Body of pancreas (tissue), 4 donors: Measurements from ENCODE around the gene GAD2. TPM values are rescaled to one million over a fixed set of nuclear protein-coding genes. Genes with fewer than 3 reads are reported as not detected.

Experiments
- ATAC-seq: fragments of 150-250 bp; one replicate; pipeline ENCODE4 v1.9.1; 2016
- DNase-seq, 4 donors: peaks; one replicate each; pipeline ENCODE4 v3.0.0-alpha.2; 2019
- H3K27ac ChIP-seq, 4 donors: fragments of 200-600 bp; sonication (generic); 1 replicate in 3 of 4; 2 replicates in 1 of 4; pipeline versions ENCODE4 v1.5.1 to v1.6.1; 2016 to 2019; ENCODE audit warnings: mild to moderate bottlenecking in 1 of 4, mixed read lengths in 1 of 4, moderate library complexity in 1 of 4
- H3K27me3 ChIP-seq, 2 donors: fragments of 200-600 bp; sonication (generic); one replicate each; pipeline ENCODE4 v1.6.0; 2016; ENCODE audit warnings: mild to moderate bottlenecking in 1 of 2
- H3K36me3 ChIP-seq, 2 donors: fragments of 200-600 bp; sonication (generic); replicated peaks in 1 of 2; 2 replicates each; pipeline ENCODE4 v1.5.1; 2016; ENCODE audit warnings: low read depth in 2 of 2; ENCODE audit not compliant: insufficient read depth in 1 of 2
- H3K4me1 ChIP-seq: fragments of 200-600 bp; sonication (generic); one replicate; pipeline ENCODE4 v1.6.0; 2016
- H3K4me3 ChIP-seq, 2 donors: fragments of 200-600 bp; sonication (generic); 1 replicate in 1 of 2; 2 replicates in 1 of 2; pipeline ENCODE4 v1.5.1; 2016 to 2019
- H3K9me3 ChIP-seq, 3 donors: fragments of 200-600 bp; sonication (generic); 1 replicate in 2 of 3; 2 replicates in 1 of 3; pipeline ENCODE4 v1.5.1; 2016
- POLR2A ChIP-seq, 3 donors: fragments of 450-650 bp; IDR thresholded peaks; one replicate each; pipeline ENCODE4 v1.6.1; 2016; ENCODE audit warnings: antibody characterized with exemption in 3 of 3, mild to moderate bottlenecking in 2 of 3
- WGBS, 2 donors: methylation state at CpG; one replicate each; pipeline ENCODE4 v1.1.5; 2017; 5-methylcytosine and 5-hydroxymethylcytosine counted together
- intact Hi-C: fragments of 100-400 bp; cut with DNase I; formaldehyde crosslinking; loops from one replicate; pipeline ENCODE4 v1.15.1; 2023
- total RNA-seq, 2 donors: library from RNA; depleted of rRNA; stranded (reverse); fragments of >200 nt; gene quantifications; one replicate each; pipeline ENCODE4 v1.1.0, GENCODE V29; 2016
- TF ChIP-seq, protein P1 (sequence below), 7 experiments: fragments of 450-650 bp in 4 of 7; fragments of 200-600 bp in 3 of 7; sonication (generic) in 3 of 7; IDR thresholded peaks; one replicate each; pipeline ENCODE4 v1.5.1; 2016 to 2019; ENCODE audit warnings: antibody characterized with exemption in 7 of 7

Gene GAD2
- total RNA-seq, 2 donors from 2014 or later, result 4.3 to 11.7 TPM

GRCh38 chr10:26243351-26243720 is 26.8 kb downstream of the GAD2 start:
- intact Hi-C loops, result no loop called here
- H3K27me3 ChIP-seq, result no peaks in the 10 kb centered on the region
- no peak overlapping the region for H3K27ac ChIP-seq
- 52 to 63% methylated on average over 5 of the region's 5 CpGs for WGBS, 2 donors
- no peaks in the 10 kb centered on the region for H3K9me3 ChIP-seq
- H3K4me1 ChIP-seq, result no peaks in the 10 kb centered on the region
- H3K36me3 ChIP-seq, result no peaks in the 10 kb centered on the region
- H3K4me3 ChIP-seq, result no peak overlapping the region
- DNase-seq, result no peak
- TF ChIP-seq POLR2A (IDR thresholded peaks at IDR 0.05), result no peak
- TF ChIP-seq, protein P1, sequence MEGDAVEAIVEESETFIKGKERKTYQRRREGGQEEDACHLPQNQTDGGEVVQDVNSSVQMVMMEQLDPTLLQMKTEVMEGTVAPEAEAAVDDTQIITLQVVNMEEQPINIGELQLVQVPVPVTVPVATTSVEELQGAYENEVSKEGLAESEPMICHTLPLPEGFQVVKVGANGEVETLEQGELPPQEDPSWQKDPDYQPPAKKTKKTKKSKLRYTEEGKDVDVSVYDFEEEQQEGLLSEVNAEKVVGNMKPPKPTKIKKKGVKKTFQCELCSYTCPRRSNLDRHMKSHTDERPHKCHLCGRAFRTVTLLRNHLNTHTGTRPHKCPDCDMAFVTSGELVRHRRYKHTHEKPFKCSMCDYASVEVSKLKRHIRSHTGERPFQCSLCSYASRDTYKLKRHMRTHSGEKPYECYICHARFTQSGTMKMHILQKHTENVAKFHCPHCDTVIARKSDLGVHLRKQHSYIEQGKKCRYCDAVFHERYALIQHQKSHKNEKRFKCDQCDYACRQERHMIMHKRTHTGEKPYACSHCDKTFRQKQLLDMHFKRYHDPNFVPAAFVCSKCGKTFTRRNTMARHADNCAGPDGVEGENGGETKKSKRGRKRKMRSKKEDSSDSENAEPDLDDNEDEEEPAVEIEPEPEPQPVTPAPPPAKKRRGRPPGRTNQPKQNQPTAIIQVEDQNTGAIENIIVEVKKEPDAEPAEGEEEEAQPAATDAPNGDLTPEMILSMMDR (IDR thresholded peaks at IDR 0.05), result no peak
- no peak for ATAC-seq

- 58 to 74% methylated on average over 6 of the region's 6 CpGs for WGBS, 2 donors
- intact Hi-C loops, result no loop called here
- H3K27me3 ChIP-seq, result no peaks in the 10 kb centered on the region
- no peak overlapping the region for H3K4me3 ChIP-seq
- H3K36me3 ChIP-seq, result no peaks in the 10 kb centered on the region
- no peaks in the 10 kb centered on the region for H3K9me3 ChIP-seq
- no peak for DNase-seq
- no peak for ATAC-seq
- TF ChIP-seq, protein P1 (IDR thresholded peaks at IDR 0.05), result no peak
- no peak for TF ChIP-seq POLR2A (IDR thresholded peaks at IDR 0.05)
- no peaks in the 10 kb centered on the region for H3K4me1 ChIP-seq
- no peak overlapping the region for H3K27ac ChIP-seq
Measured at GRCh38 chr10:26249681-26250080, 33.1 kb downstream of the GAD2 start.

- Histone ChIP-seq H3K36me3 (no peaks in the 10 kb centered on the region), H3K27ac (no peak overlapping the region), H3K4me3 (no peak overlapping the region), H3K9me3 (no peaks in the 10 kb centered on the region), H3K27me3 (no peaks in the 10 kb centered on the region), H3K4me1 (no peaks in the 10 kb centered on the region)
- TF ChIP-seq POLR2A (IDR thresholded peaks at IDR 0.05), result no peak
- TF ChIP-seq, protein P1 (IDR thresholded peaks at IDR 0.05), result no peak
- WGBS, 2 donors, result 79 to 88% methylated on average over 6 of the region's 6 CpGs
- intact Hi-C loops, result no loop called here
- ATAC-seq (no peak), DNase-seq (no peak)
Measured at GRCh38 chr10:26251925-26252324, 35.4 kb downstream of the GAD2 start.

DNA sequence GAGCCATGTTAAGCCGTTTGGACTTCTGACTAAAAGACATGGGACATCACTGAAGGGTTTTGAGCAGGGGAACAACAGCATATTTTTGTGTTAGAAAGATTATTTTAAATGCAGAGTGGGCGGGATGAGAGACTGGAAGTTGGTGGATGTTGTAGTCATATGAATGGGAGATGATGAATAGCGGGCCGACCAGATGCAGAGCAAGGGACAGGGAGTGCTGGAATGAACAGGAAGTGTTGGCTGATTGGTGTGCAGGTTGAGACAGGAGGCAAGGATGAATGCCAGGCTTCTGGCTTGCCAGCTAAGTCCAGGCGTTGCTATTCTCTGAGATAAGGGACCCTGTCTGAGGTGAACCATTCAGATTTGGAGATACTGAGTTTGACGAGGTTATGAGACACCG is 38.0 kb downstream of the GAD2 start:
- H3K27me3 ChIP-seq, result no peaks in the 10 kb centered on the region
- H3K4me1 ChIP-seq, result no peaks in the 10 kb centered on the region
- TF ChIP-seq, protein P1 (IDR thresholded peaks at IDR 0.05), result no peak
- TF ChIP-seq POLR2A (IDR thresholded peaks at IDR 0.05), result no peak
- no peak overlapping the region for H3K4me3 ChIP-seq
- H3K27ac ChIP-seq, result no peak overlapping the region
- DNase-seq (no peak), ATAC-seq (no peak)
- H3K36me3 ChIP-seq, result no peaks in the 10 kb centered on the region
- intact Hi-C loops, result no loop called here
- H3K9me3 ChIP-seq, result no peaks in the 10 kb centered on the region
- 58 to 67% methylated on average over 7 of the region's 7 CpGs for WGBS, 2 donors

GRCh38 chr10:26259341-26259740 is 42.8 kb downstream of the GAD2 start:
- no peak overlapping the region for H3K4me3 ChIP-seq
- H3K9me3 ChIP-seq, result no peaks in the 10 kb centered on the region
- H3K27ac ChIP-seq, result no peak overlapping the region
- ATAC-seq, result no peak
- TF ChIP-seq POLR2A (IDR thresholded peaks at IDR 0.05), result no peak
- TF ChIP-seq, protein P1 (IDR thresholded peaks at IDR 0.05), result no peak
- intact Hi-C loops, result no loop called here
- no peak for DNase-seq
- H3K27me3 ChIP-seq, result no peaks in the 10 kb centered on the region
- H3K4me1 ChIP-seq, result no peaks in the 10 kb centered on the region
- H3K36me3 ChIP-seq, result no peaks in the 10 kb centered on the region
- WGBS, 2 donors, result 33 to 36% methylated on average over 1 of the region's 1 CpG
